ENCODE measurements around the gene SNCAIP. TPM values are rescaled to one million over a fixed set of nuclear protein-coding genes. Genes with fewer than 3 reads are reported as not detected.

Gene SNCAIP
- total and polyA plus RNA-seq, 2 experiments from 2014 or later: 6.1 to 11.9 TPM

DNA sequence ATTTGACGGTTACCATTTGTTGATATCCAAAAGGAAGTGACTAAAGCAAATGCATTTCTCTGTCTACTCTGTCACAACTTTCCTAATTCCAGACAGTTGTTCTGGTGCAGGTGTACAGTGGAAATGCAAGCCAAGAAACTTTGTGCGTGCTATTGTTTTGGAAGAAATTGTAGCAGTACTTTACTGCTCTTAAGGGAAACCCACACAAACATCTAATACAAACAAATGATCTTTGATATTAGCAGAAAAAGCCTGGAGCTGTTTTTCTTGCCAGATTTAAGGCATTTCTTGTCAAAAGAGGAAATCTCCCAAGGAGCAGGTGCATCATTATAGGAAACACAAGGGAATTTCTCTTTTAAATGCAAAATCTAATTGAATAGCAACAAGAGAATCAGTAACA lies 2.0 kb downstream of the SNCAIP start:
- Mint-ChIP-seq H3K27ac (no peak overlapping the region), H3K4me1 (peaks cover 27% of the 10 kb centered on the region), H3K9me3 (no peaks in the 10 kb centered on the region), H3K4me3 (no peak overlapping the region), H3K27me3 (ENCODE audit: insufficient read depth, low read depth, poor library complexity) (peaks cover 34% of the 10 kb centered on the region), H3K36me3 (ENCODE audit: low read depth) (0 out of 3 replicates have a peak, but pooled peaks cover 5% of the 10 kb centered on the region)
- Histone ChIP-seq H3K27ac (ENCODE audit: low read depth) (no peak overlapping the region), H3K27me3 (ENCODE audit: insufficient read depth) (peaks cover 47% of the 10 kb centered on the region), H2AFZ (no peak overlapping the region), H3K4me3 (peak overlapping the region; percentile 1; the same call in 1 of the 2 replicates), H3K4me1 (ENCODE audit: insufficient read depth) (peaks cover 20% of the 10 kb centered on the region), H3K36me3 (ENCODE audit: insufficient read depth) (no peaks in the 10 kb centered on the region), H3K9me2 (ENCODE audit: insufficient read depth) (no peaks in the 10 kb centered on the region), H3K4me2 (peak overlapping the region; percentile 88), H4K20me1 (replicated peaks; ENCODE audit: insufficient read depth) (no peaks in the 10 kb centered on the region), H3F3A (replicated peaks; ENCODE audit: low read depth) (0 out of 2 replicates have a peak, but pooled peaks cover 7% of the 10 kb centered on the region), H3K79me2 (replicated peaks; ENCODE audit: insufficient read depth) (no peaks in the 10 kb centered on the region)
- DNase-seq (ENCODE audit: low spot score) (no peak), ATAC-seq (no peak)
- TF ChIP-seq POLR2AphosphoS5 (IDR thresholded peaks at IDR 0.05; ENCODE audit: low read depth): no peak
- TF ChIP-seq, protein P1, sequence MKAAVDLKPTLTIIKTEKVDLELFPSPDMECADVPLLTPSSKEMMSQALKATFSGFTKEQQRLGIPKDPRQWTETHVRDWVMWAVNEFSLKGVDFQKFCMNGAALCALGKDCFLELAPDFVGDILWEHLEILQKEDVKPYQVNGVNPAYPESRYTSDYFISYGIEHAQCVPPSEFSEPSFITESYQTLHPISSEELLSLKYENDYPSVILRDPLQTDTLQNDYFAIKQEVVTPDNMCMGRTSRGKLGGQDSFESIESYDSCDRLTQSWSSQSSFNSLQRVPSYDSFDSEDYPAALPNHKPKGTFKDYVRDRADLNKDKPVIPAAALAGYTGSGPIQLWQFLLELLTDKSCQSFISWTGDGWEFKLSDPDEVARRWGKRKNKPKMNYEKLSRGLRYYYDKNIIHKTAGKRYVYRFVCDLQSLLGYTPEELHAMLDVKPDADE (IDR thresholded peaks at IDR 0.05): no peak
- no peak for TF ChIP-seq EZH2 (IDR thresholded peaks at IDR 0.05; ENCODE audit: low read depth, unreplicated experiment)
- TF ChIP-seq CREB1 (CRISPR knock-in tag; IDR thresholded peaks at IDR 0.05; ENCODE audit: low read depth): no peak
- TF ChIP-seq, protein P2, sequence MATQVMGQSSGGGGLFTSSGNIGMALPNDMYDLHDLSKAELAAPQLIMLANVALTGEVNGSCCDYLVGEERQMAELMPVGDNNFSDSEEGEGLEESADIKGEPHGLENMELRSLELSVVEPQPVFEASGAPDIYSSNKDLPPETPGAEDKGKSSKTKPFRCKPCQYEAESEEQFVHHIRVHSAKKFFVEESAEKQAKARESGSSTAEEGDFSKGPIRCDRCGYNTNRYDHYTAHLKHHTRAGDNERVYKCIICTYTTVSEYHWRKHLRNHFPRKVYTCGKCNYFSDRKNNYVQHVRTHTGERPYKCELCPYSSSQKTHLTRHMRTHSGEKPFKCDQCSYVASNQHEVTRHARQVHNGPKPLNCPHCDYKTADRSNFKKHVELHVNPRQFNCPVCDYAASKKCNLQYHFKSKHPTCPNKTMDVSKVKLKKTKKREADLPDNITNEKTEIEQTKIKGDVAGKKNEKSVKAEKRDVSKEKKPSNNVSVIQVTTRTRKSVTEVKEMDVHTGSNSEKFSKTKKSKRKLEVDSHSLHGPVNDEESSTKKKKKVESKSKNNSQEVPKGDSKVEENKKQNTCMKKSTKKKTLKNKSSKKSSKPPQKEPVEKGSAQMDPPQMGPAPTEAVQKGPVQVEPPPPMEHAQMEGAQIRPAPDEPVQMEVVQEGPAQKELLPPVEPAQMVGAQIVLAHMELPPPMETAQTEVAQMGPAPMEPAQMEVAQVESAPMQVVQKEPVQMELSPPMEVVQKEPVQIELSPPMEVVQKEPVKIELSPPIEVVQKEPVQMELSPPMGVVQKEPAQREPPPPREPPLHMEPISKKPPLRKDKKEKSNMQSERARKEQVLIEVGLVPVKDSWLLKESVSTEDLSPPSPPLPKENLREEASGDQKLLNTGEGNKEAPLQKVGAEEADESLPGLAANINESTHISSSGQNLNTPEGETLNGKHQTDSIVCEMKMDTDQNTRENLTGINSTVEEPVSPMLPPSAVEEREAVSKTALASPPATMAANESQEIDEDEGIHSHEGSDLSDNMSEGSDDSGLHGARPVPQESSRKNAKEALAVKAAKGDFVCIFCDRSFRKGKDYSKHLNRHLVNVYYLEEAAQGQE (IDR thresholded peaks at IDR 0.05; ENCODE audit: unreplicated experiment): no peak
- TF ChIP-seq, protein P3, sequence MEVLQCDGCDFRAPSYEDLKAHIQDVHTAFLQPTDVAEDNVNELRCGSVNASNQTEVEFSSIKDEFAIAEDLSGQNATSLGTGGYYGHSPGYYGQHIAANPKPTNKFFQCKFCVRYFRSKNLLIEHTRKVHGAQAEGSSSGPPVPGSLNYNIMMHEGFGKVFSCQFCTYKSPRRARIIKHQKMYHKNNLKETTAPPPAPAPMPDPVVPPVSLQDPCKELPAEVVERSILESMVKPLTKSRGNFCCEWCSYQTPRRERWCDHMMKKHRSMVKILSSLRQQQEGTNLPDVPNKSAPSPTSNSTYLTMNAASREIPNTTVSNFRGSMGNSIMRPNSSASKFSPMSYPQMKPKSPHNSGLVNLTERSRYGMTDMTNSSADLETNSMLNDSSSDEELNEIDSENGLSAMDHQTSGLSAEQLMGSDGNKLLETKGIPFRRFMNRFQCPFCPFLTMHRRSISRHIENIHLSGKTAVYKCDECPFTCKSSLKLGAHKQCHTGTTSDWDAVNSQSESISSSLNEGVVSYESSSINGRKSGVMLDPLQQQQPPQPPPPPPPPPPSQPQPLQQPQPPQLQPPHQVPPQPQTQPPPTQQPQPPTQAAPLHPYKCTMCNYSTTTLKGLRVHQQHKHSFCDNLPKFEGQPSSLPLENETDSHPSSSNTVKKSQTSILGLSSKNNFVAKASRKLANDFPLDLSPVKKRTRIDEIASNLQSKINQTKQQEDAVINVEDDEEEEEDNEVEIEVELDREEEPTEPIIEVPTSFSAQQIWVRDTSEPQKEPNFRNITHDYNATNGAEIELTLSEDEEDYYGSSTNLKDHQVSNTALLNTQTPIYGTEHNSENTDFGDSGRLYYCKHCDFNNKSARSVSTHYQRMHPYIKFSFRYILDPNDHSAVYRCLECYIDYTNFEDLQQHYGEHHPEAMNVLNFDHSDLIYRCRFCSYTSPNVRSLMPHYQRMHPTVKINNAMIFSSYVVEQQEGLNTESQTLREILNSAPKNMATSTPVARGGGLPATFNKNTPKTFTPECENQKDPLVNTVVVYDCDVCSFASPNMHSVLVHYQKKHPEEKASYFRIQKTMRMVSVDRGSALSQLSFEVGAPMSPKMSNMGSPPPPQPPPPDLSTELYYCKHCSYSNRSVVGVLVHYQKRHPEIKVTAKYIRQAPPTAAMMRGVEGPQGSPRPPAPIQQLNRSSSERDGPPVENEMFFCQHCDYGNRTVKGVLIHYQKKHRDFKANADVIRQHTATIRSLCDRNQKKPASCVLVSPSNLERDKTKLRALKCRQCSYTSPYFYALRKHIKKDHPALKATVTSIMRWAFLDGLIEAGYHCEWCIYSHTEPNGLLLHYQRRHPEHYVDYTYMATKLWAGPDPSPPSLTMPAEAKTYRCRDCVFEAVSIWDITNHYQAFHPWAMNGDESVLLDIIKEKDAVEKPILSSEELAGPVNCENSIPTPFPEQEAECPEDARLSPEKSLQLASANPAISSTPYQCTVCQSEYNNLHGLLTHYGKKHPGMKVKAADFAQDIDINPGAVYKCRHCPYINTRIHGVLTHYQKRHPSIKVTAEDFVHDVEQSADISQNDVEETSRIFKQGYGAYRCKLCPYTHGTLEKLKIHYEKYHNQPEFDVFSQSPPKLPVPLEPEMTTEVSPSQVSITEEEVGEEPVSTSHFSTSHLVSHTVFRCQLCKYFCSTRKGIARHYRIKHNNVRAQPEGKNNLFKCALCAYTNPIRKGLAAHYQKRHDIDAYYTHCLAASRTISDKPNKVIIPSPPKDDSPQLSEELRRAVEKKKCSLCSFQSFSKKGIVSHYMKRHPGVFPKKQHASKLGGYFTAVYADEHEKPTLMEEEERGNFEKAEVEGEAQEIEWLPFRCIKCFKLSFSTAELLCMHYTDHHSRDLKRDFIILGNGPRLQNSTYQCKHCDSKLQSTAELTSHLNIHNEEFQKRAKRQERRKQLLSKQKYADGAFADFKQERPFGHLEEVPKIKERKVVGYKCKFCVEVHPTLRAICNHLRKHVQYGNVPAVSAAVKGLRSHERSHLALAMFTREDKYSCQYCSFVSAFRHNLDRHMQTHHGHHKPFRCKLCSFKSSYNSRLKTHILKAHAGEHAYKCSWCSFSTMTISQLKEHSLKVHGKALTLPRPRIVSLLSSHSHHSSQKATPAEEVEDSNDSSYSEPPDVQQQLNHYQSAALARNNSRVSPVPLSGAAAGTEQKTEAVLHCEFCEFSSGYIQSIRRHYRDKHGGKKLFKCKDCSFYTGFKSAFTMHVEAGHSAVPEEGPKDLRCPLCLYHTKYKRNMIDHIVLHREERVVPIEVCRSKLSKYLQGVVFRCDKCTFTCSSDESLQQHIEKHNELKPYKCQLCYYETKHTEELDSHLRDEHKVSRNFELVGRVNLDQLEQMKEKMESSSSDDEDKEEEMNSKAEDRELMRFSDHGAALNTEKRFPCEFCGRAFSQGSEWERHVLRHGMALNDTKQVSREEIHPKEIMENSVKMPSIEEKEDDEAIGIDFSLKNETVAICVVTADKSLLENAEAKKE (CRISPR knock-in tag; IDR thresholded peaks at IDR 0.05): no peak
- TF ChIP-seq STAT1 (IDR thresholded peaks at IDR 0.05; ENCODE audit: unreplicated experiment): no peak
- no peak for TF ChIP-seq EZH2phosphoT487 (IDR thresholded peaks at IDR 0.05; ENCODE audit: unreplicated experiment)

Measured in GM23338 (cell line).